Upper lobe of right lung (tissue), 1 donor: Measurements from ENCODE around the gene SACM1L. TPM values are rescaled to one million over a fixed set of nuclear protein-coding genes. Genes with fewer than 3 reads are reported as not detected.
"Not testable (repeated sequence)": the region's sequence is repeated elsewhere in the genome, so short reads cannot be mapped to it uniquely, and the experiment has no call there.

ENCODE experiments used
- ATAC-seq: fragments of 200-7000 bp; cut with Tn5 transposase; one replicate; pipeline ENCODE4 v1.9.1; 2020; ENCODE audit warnings: mild to moderate bottlenecking, moderate library complexity
- DNase-seq: peaks from one replicate; pipeline ENCODE4 v3.0.0-alpha.2; 2020
- H3K27ac ChIP-seq: fragments of 200-600 bp; one replicate; pipeline ENCODE4 v1.8.0; 2022
- H3K27me3 ChIP-seq: fragments of 200-600 bp; one replicate; pipeline ENCODE4 v1.8.0; 2022; ENCODE audit warnings: mild to moderate bottlenecking
- H3K36me3 ChIP-seq: fragments of 200-600 bp; one replicate; pipeline ENCODE4 v1.8.0; 2022
- H3K4me1 ChIP-seq: fragments of 200-600 bp; one replicate; pipeline ENCODE4 v1.8.0; 2022
- H3K4me3 ChIP-seq: fragments of 200-600 bp; one replicate; pipeline ENCODE4 v1.8.0; 2022; ENCODE audit warnings: mild to moderate bottlenecking
- H3K9me3 ChIP-seq: fragments of 200-600 bp; one replicate; pipeline ENCODE4 v1.8.0; 2022
- CTCF ChIP-seq: fragments of 200-600 bp; IDR thresholded peaks from one replicate; pipeline ENCODE4 v1.8.0; 2022; ENCODE audit warnings: antibody characterized with exemption
- intact Hi-C: fragments of 100-400 bp; cut with DNase I; formaldehyde crosslinking; loops from one replicate; pipeline ENCODE4 v1.11.0; 2022
- total RNA-seq: library from RNA; stranded (reverse); fragmentation: NEBNext Ultra II Directional; extraction: Animal tissue kit (Norgen Biotek cat#: 25700); gene quantifications from one replicate; pipeline ENCODE4 v1.2.1, GENCODE V29; 2021
- donor health status: DM: no; HTN: yes; CAD: no; lungs with severe emphysema.

SACM1L gene
- total RNA-seq, 1 donor from 2014 or later = 77.1 TPM

DNA sequence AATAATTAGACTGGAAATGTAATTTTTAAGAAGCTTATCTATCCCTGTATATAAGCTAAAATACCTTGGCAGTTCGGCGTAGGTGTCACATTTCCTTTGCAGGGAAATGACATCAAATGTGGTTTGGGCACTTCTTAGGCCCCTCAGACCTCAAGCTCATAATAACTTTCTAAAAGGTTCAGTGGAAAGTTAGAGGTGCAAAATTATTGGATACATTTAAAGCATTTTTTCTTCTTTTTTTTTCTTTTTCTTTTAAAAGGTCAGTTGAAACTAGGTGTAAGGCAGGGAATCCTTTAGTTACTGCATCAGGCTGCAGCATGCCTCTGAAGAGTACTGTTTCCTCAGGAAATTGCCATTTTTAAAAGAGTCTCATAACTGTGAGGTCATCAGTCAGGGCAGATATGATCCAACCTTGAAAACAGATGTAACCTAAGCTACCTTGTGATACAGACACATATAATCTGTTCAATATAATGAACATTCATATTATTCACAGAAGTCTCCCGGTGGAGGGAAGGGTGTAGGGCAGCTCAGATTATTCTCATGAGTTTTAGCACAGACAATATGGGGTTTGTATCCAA, 4.8 kb downstream of the SACM1L start:
- Histone ChIP-seq H3K36me3 (peaks cover 4% of the 10 kb centered on the region), H3K27me3 (no peaks in the 10 kb centered on the region), H3K4me1 (peaks cover 47% of the 10 kb centered on the region), H3K9me3 (no peaks in the 10 kb centered on the region), H3K4me3 (no peak overlapping the region), H3K27ac (no peak overlapping the region)
- intact Hi-C loops = no loop called here
- DNase-seq (no peak), ATAC-seq (no peak)
- no peak for TF ChIP-seq CTCF

GRCh38 chr3:45695166-45695565, 6.0 kb downstream of the SACM1L start:
- peaks cover 47% of the 10 kb centered on the region for H3K4me1 ChIP-seq
- DNase-seq, intact Hi-C loops, ATAC-seq, H3K27me3 ChIP-seq, H3K27ac ChIP-seq, H3K9me3 ChIP-seq, H3K4me3 ChIP-seq, H3K36me3 ChIP-seq: not testable (repeated sequence)

GRCh38 chr3:45700570-45701073, 11.4 kb downstream of the SACM1L start:
- intact Hi-C loops = no loop called here

DNA sequence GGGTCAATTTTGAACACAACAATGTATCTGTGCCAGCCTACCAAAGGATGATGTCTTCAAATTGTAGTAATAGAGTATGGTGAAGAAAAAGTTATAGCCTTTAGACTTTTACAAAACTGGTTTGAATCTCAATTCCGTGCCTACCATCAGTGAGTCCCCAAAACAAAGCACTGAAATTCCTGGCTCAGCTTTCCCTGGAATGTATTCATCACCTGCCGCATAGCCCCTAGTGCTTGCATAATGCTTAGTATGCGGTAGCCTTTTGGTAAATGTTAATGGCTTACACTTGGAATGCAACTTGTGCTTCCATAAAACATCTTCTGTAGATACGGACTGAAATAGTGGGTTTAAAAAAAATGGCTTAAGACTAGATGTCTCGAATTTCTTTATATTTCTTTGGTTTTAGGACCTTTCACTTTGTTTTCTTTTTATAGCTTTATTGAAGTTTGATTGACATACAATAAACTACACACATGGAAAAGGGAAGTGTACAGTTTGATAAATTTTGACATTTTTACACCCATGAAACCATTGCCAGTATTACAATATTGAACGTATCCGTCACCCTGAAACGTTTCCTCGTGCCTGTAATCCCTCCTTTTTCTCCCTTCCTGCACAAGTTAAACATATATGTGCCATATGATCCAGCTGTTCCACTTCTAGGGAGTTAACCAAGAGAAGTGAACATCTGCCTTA, 12.1 kb downstream of the SACM1L start:
- Histone ChIP-seq H3K4me1 (no peaks in the 10 kb centered on the region), H3K9me3 (no peaks in the 10 kb centered on the region), H3K4me3 (no peak overlapping the region), H3K27ac (no peak overlapping the region), H3K27me3 (no peaks in the 10 kb centered on the region), H3K36me3 (peaks cover 31% of the 10 kb centered on the region)
- intact Hi-C loops = no loop called here
- no peak for TF ChIP-seq CTCF
- ATAC-seq (peak; percentile 26), DNase-seq (no peak)

More at GRCh38 chr3:45700570-45701073, 11.4 kb downstream of the SACM1L start:
- TF ChIP-seq CTCF = no peak
- H3K36me3 ChIP-seq = peaks cover 24% of the 10 kb centered on the region
- no peak overlapping the region for H3K4me3 ChIP-seq
- H3K27ac ChIP-seq = no peak overlapping the region
- DNase-seq = no peak
- ATAC-seq = no peak
- no peaks in the 10 kb centered on the region for H3K4me1 ChIP-seq
- H3K9me3 ChIP-seq = no peaks in the 10 kb centered on the region
- H3K27me3 ChIP-seq = no peaks in the 10 kb centered on the region

DNA sequence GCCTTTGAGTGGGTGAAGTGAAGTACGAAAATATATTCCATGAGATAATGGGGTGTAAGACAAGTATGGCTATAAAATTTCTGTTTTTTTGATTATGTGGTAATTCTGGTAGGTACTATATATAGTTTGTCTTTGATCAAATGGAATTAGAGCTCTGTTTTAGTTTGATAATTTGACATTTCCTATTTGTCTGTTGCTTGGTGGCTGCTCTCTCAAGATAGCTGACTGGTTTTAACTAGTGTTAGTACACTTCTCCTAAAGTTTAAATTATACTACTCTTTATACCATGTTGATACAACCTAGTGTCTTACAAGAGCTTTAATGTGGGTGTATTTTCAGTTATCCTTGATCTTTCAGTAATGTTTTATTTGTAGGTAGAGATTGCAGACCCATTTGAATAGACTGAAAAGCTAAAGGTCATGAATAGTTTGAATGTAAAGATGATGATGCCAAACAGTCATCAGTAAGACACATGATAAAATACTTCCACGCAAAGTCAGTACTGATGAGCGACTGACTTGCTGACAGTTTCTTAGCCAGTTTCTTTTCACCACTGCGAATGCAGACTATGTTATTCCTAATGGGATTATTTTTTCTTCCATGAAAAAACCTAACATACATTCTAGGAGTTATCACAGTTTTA, 15.2 kb downstream of the SACM1L start:
- ATAC-seq = no peak
- Histone ChIP-seq H3K27ac (no peak overlapping the region), H3K4me1 (no peaks in the 10 kb centered on the region), H3K36me3 (peaks cover 57% of the 10 kb centered on the region), H3K9me3 (no peaks in the 10 kb centered on the region), H3K4me3 (no peak overlapping the region), H3K27me3 (no peaks in the 10 kb centered on the region)
- intact Hi-C loops = no loop called here
- TF ChIP-seq CTCF = no peak
- no peak for DNase-seq
